ENCODE measurements around the gene LSM14B.
A peak's percentile ranks its signal among the peaks of the same experiment; 100 is the strongest.
"Not testable (repeated sequence)": the region's sequence is repeated elsewhere in the genome, so short reads cannot be mapped to it uniquely, and the experiment has no call there.

The LSM14B gene

GRCh38 chr20:62147528-62147927 lies 25.3 kb downstream of the LSM14B start:
- no peak for DNase-seq (ENCODE audit: low read depth)

GRCh38 chr20:62148383-62148782 lies 26.1 kb downstream of the LSM14B start:
- not testable (repeated sequence) for DNase-seq (ENCODE audit: low read depth)

GRCh38 chr20:62148908-62149314 lies 26.6 kb downstream of the LSM14B start:
- DNase-seq (ENCODE audit: low read depth) = no peak

GRCh38 chr20:62149532-62150309 lies 27.4 kb downstream of the LSM14B start:
- DNase-seq (ENCODE audit: low read depth) = no peak

GRCh38 chr20:62150310-62150575 lies 28.0 kb downstream of the LSM14B start:
- no peak for DNase-seq (ENCODE audit: low read depth)

- DNase-seq (ENCODE audit: low read depth) = no peak
Measured at GRCh38 chr20:62151225-62151624, 28.9 kb downstream of the LSM14B start.

- no peak for DNase-seq (ENCODE audit: low read depth)
Measured at GRCh38 chr20:62151835-62152364, 29.6 kb downstream of the LSM14B start.

- no peak for DNase-seq (ENCODE audit: low read depth)
Measured at GRCh38 chr20:62155428-62156253, 33.4 kb downstream of the LSM14B start.

- DNase-seq (ENCODE audit: low read depth) = no peak
Measured at GRCh38 chr20:62156254-62156556, 33.9 kb downstream of the LSM14B start.

GRCh38 chr20:62156592-62157386 lies 34.5 kb downstream of the LSM14B start:
- peak; percentile 27 for DNase-seq (ENCODE audit: low read depth)

GRCh38 chr20:62157387-62158087 lies 35.3 kb downstream of the LSM14B start:
- DNase-seq (ENCODE audit: low read depth) = no peak

GRCh38 chr20:62158088-62158400 lies 35.8 kb downstream of the LSM14B start:
- DNase-seq (ENCODE audit: low read depth) = no peak

- no peak for DNase-seq (ENCODE audit: low read depth)
Measured at GRCh38 chr20:62158541-62158940, 36.3 kb downstream of the LSM14B start.

- DNase-seq (ENCODE audit: low read depth) = no peak
Measured at GRCh38 chr20:62159052-62159451, 36.8 kb downstream of the LSM14B start.

- DNase-seq (ENCODE audit: low read depth) = no peak
Measured at GRCh38 chr20:62159839-62160238, 37.6 kb downstream of the LSM14B start.

GRCh38 chr20:62160253-62160652 lies 38.0 kb downstream of the LSM14B start:
- DNase-seq (ENCODE audit: low read depth) = no peak

- DNase-seq (ENCODE audit: low read depth) = no peak
Measured at GRCh38 chr20:62160876-62161275, 38.6 kb downstream of the LSM14B start.

- DNase-seq (ENCODE audit: low read depth) = no peak
Measured at GRCh38 chr20:62161347-62161746, 39.1 kb downstream of the LSM14B start.

- no peak for DNase-seq (ENCODE audit: low read depth)
Measured at GRCh38 chr20:62162765-62163484, 40.6 kb downstream of the LSM14B start.

- no peak for DNase-seq (ENCODE audit: low read depth)
Measured at GRCh38 chr20:62163485-62163865, 41.2 kb downstream of the LSM14B start.

GRCh38 chr20:62163986-62164762 lies 41.9 kb downstream of the LSM14B start:
- DNase-seq (ENCODE audit: low read depth) = no peak
